Heart left ventricle (tissue), 16 donors: ENCODE data around the gene MVD. TPM values are rescaled to one million over a fixed set of nuclear protein-coding genes. Genes with fewer than 3 reads are reported as not detected.

ENCODE experiments used
- ATAC-seq, 4 donors: fragments of 200-7000 bp; cut with Tn5 transposase; one replicate each; pipeline ENCODE4 v1.9.1; 2020 to 2022; ENCODE audit warnings: moderate library complexity in 4 of 4, mild to moderate bottlenecking in 3 of 4, moderate number of reproducible peaks in 1 of 4
- DNase-seq, 5 donors: peaks; one replicate each; pipeline ENCODE4 v3.0.0-alpha.2; 2020
- H3K27ac ChIP-seq, 12 donors: fragments of 200-600 bp; sonication (generic) in 4 of 12; one replicate each; pipeline versions ENCODE4 v1.5.0 to v1.8.0; 2016 to 2022; ENCODE audit warnings: mild to moderate bottlenecking in 2 of 12
- H3K27me3 ChIP-seq, 9 donors: fragments of 200-600 bp; sonication (generic) in 2 of 9; one replicate each; pipeline versions ENCODE4 v1.5.1 to v1.8.0; 2016 to 2022; ENCODE audit warnings: mild to moderate bottlenecking in 3 of 9
- H3K36me3 ChIP-seq, 9 donors: fragments of 200-600 bp; sonication (generic) in 2 of 9; one replicate each; pipeline versions ENCODE4 v1.5.0 to v1.8.0; 2018 to 2022; ENCODE audit warnings: mild to moderate bottlenecking in 2 of 9
- H3K4me1 ChIP-seq, 12 donors: fragments of 200-600 bp; sonication (generic) in 4 of 12; one replicate each; pipeline versions ENCODE4 v1.5.0 to v1.8.0; 2016 to 2022; ENCODE audit warnings: mild to moderate bottlenecking in 3 of 12
- H3K4me3 ChIP-seq, 12 donors: fragments of 200-600 bp; sonication (generic) in 4 of 12; one replicate each; pipeline versions ENCODE4 v1.5.0 to v1.8.0; 2017 to 2022; ENCODE audit warnings: mild to moderate bottlenecking in 9 of 12, moderate library complexity in 4 of 12
- H3K9me3 ChIP-seq, 12 donors: fragments of 200-600 bp; sonication (generic) in 4 of 12; one replicate each; pipeline versions ENCODE4 v1.5.0 to v1.8.0; 2016 to 2022; ENCODE audit warnings: mild to moderate bottlenecking in 1 of 12
- POLR2A ChIP-seq, 2 donors: fragments of 450-650 bp; IDR thresholded peaks; one replicate each; pipeline ENCODE4 v1.6.1; 2017; ENCODE audit warnings: antibody characterized with exemption in 2 of 2, mild to moderate bottlenecking in 2 of 2, moderate library complexity in 2 of 2
- WGBS, 4 donors: extraction: QIAGEN DNeasy Blood & Tissue Kit in 2 of 4; methylation state at CpG; one replicate each; pipeline versions ENCODE4 v1.1.5 to v1.1.7; 2013 to 2018; 5-methylcytosine and 5-hydroxymethylcytosine counted together
- intact Hi-C, 10 donors: fragments of 100-400 bp; cut with DNase I; formaldehyde crosslinking; loops; one replicate each; pipeline versions ENCODE4 v1.11.1 to v1.14.2; 2022
- polyA plus RNA-seq, 2 donors: library from polyadenylated mRNA; stranded (reverse); fragments of 200-250 nt; gene quantifications; one replicate each; pipeline ENCODE4 v1.2.3, GENCODE V29; 2013
- total RNA-seq, 9 donors: library from RNA; depleted of rRNA in 2 of 9; stranded (reverse); fragments of >200 nt in 2 of 9; fragmentation: NEBNext Ultra II Directional in 3 of 9; extraction: Animal tissue kit (Norgen Biotek cat#: 25700) in 3 of 9; gene quantifications; one replicate each; pipeline versions ENCODE4 v1.1.0 to v1.2.4, GENCODE V29; 2016 to 2023
- TF ChIP-seq, protein P1 (sequence below), 12 donors: fragments of 200-600 bp; sonication (generic) in 4 of 12; IDR thresholded peaks; one replicate each; pipeline versions ENCODE4 v1.5.0 to v1.8.0; 2018 to 2022; ENCODE audit warnings: antibody characterized with exemption in 12 of 12, mild to moderate bottlenecking in 5 of 12
- donor health status: ischemic (EF 13 %, LVEDD 7.1; RV severe dilation, severe dysfunction).
- donor health status: healthy with polysubstance abuse.
- donor health status: DM: no; HTN: yes; CAD: no.
- donor health status: DM: no; HTN: no; CAD: no.
- donor health status: ischemic (EF 25% LVEDD 6.9; RV normal size, moderate dysfunction).
- donor health status: ischemic (EF 25% LVEDD 5.7; RV mildly dilated, moderate dysfunction).
- donor health status: healthy.
- donor health status: DM: yes; HTN: yes; CAD: no.
- donor health status: ischemic (EF 35%, LVEDD 5.7; RV mildly dilated, moderate dysfunction).
- donor health status: nonischemic (EF 11% LVEDD 7.7; RV severe dilation, severe dysfunction).
- donor health status: DM: yes; HTN: yes; CAD: no.
- donor health status: PGD.
- donor health status: ischemic (EF 29% LVEDD 5.4; RV normal size, mild dysfunction).
- donor health status: nonischemic (EF 23%, LVEDD 6.1; RV moderate dilation, normal function).

Gene MVD
- total and polyA plus RNA-seq, 11 donors: 17.5 to 41.2 (median 21.0) TPM

DNA sequence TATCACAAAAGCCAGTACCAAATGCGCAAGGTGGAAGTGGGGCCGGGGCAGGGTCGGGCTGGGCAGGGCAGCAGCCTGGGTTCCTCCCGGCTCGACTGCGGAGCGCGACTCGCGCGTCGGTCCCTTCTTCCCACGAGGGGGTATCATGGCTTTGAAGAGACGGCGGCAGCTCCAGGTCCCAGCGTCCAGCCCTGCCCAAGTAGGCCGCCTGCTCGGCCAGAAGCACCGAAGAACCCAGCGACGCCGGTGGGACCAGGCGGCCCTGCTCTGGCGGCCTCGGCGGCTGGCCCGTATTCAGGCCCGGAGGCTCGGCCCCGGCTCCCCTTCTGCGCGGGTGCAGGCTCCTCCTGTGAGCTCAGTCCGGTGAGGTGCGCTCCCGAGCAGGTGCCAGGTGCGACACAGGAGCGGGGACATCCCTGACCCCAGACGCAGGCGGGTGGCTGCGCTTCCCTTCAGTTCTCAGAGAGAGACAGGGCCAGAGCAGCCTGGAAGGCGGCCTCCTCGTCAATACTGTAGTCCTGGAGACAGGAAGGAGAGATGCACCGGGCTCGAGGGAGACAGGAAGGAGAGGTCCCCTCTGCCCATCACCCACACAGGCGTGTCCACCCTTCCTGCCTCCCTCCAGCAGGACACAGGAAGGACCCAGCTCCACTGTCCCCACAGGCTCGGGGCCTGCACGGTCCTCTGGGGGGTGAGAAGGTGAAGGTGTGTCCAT, 34.4 kb upstream of the MVD start:
- peaks cover 4 to 43% (median 20%) of the 10 kb centered on the region in 12 donors for H3K4me1 ChIP-seq
- no peaks in the 10 kb centered on the region for H3K27me3 ChIP-seq
- DNase-seq (no peak), ATAC-seq (no peak)
- H3K27ac ChIP-seq: no peak overlapping the region
- H3K9me3 ChIP-seq: no peaks in the 10 kb centered on the region
- peaks cover 0 to 47% (median 39%) of the 10 kb centered on the region in 9 donors for H3K36me3 ChIP-seq
- WGBS, 4 donors: 86 to 89% (median 87%) methylated on average over 33 to 47 of the region's 47 CpGs
- intact Hi-C loops: loop anchor here in 1 of 10 donors (5.0 kb wide), 1 partner anchor 105 kb away; no protein-coding TSS in a partner anchor
- TF ChIP-seq POLR2A (IDR thresholded peaks at IDR 0.05): no peak
- TF ChIP-seq, protein P1, sequence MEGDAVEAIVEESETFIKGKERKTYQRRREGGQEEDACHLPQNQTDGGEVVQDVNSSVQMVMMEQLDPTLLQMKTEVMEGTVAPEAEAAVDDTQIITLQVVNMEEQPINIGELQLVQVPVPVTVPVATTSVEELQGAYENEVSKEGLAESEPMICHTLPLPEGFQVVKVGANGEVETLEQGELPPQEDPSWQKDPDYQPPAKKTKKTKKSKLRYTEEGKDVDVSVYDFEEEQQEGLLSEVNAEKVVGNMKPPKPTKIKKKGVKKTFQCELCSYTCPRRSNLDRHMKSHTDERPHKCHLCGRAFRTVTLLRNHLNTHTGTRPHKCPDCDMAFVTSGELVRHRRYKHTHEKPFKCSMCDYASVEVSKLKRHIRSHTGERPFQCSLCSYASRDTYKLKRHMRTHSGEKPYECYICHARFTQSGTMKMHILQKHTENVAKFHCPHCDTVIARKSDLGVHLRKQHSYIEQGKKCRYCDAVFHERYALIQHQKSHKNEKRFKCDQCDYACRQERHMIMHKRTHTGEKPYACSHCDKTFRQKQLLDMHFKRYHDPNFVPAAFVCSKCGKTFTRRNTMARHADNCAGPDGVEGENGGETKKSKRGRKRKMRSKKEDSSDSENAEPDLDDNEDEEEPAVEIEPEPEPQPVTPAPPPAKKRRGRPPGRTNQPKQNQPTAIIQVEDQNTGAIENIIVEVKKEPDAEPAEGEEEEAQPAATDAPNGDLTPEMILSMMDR (IDR thresholded peaks at IDR 0.05): no peak
- no peak overlapping the region for H3K4me3 ChIP-seq

DNA sequence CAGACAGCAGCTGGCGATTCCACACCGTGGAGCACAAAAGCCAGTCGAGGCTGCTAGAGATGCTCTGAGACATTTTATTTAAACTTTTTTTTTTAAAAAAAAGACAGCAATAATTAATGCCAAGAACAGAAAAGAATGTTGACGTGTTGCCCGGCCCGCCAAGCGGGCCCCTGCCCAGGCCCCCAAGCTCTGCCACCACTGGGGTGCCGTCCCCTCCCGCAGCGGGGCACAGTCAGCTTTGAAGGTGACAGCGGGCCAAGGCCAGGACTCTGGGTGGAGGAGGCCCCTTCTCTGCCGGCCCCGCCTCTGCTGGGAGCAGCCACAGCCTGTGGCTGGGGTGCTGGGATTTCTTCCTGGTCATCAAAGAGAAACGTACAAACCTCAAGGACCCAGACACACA, 33.5 kb upstream of the MVD start:
- Histone ChIP-seq H3K27me3 (peaks cover 0 to 5% (median 0%) of the 10 kb centered on the region in 9 donors), H3K4me1 (peaks cover 3 to 43% (median 12%) of the 10 kb centered on the region in 12 donors), H3K9me3 (no peaks in the 10 kb centered on the region), H3K36me3 (peaks cover 0 to 47% (median 39%) of the 10 kb centered on the region in 9 donors), H3K27ac (no peak overlapping the region), H3K4me3 (no peak overlapping the region)
- TF ChIP-seq, protein P1 (IDR thresholded peaks at IDR 0.05): no peak
- TF ChIP-seq POLR2A (IDR thresholded peaks at IDR 0.05): no peak
- WGBS, 4 donors: 90 to 94% (median 90%) methylated on average over 14 of the region's 14 CpGs
- ATAC-seq: no peak
- intact Hi-C loops: loop anchor here in 1 of 10 donors (5.0 kb wide), 1 partner anchor 104 kb away; no protein-coding TSS in a partner anchor
- no peak for DNase-seq

DNA sequence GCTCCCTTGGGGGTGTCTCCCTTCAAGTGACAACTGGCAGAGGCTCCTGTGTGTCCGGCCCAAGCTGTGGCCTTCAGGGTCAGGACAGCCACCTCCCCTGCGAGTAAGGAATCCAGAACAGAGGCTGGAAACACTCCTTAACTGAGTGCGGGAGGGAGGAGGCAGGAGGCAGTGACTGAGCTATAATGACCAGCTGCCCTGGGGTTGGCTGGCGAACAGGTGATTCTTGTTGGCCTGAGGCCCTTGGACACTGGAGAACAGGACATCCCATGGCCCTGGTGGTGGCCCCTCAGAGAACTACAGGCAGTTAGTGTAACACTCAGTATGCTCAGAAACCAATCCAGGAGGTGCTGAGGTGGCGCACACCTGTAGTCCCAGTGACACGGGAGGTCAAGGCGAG, 32.9 kb upstream of the MVD start:
- Histone ChIP-seq H3K4me1 (peaks cover 0 to 37% (median 7%) of the 10 kb centered on the region in 12 donors), H3K27me3 (peaks cover 0 to 10% (median 0%) of the 10 kb centered on the region in 9 donors), H3K36me3 (peaks cover 0 to 47% (median 39%) of the 10 kb centered on the region in 9 donors), H3K9me3 (no peaks in the 10 kb centered on the region), H3K27ac (no peak overlapping the region), H3K4me3 (no peak overlapping the region)
- no peak for DNase-seq
- intact Hi-C loops: loop anchor here in 1 of 10 donors (5.0 kb wide), 1 partner anchor 103 kb away; no protein-coding TSS in a partner anchor
- WGBS, 4 donors: 94 to 96% (median 95%) methylated on average over 6 to 7 of the region's 7 CpGs
- ATAC-seq: no peak
- no peak for TF ChIP-seq POLR2A (IDR thresholded peaks at IDR 0.05)
- TF ChIP-seq, protein P1 (IDR thresholded peaks at IDR 0.05): no peak

DNA sequence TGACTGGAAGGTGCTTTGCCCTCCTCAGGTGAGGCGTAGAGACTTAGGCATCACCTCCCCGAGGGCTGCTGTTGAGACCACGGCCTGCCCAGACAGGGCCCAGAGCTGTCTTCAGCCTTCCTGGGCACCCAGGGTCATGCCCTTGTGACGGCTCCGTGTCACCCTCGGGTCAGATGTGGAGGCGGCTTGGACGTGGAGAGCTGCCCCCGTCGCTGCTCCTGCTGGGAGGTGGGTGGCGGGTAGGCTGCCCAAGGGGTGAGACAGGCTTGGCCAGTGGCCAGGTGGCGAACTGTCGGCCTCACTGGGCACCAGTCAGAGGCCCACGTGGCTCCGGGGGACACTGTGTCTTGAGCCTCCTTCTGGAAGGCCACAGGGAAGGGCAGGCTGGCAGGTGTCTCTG, 32.3 kb upstream of the MVD start:
- H3K4me3 ChIP-seq: no peak overlapping the region
- H3K9me3 ChIP-seq: no peaks in the 10 kb centered on the region
- no peak overlapping the region for H3K27ac ChIP-seq
- TF ChIP-seq, protein P1 (IDR thresholded peaks at IDR 0.05): no peak
- no peak for TF ChIP-seq POLR2A (IDR thresholded peaks at IDR 0.05)
- DNase-seq (no peak), ATAC-seq (no peak)
- 78 to 85% (median 82%) methylated on average over 9 to 15 of the region's 15 CpGs for WGBS, 4 donors
- peaks cover 0 to 31% (median 2%) of the 10 kb centered on the region in 12 donors for H3K4me1 ChIP-seq
- H3K27me3 ChIP-seq: peaks cover 0 to 16% (median 0%) of the 10 kb centered on the region in 9 donors
- intact Hi-C loops: loop anchor here in 1 of 10 donors (5.0 kb wide), 1 partner anchor 103 kb away; no protein-coding TSS in a partner anchor
- peaks cover 0 to 43% (median 38%) of the 10 kb centered on the region in 9 donors for H3K36me3 ChIP-seq
